ENCODE data around the gene FBXL7. TPM values are rescaled to one million over a fixed set of nuclear protein-coding genes. Genes with fewer than 3 reads are reported as not detected.

FBXL7 gene
- total and polyA plus RNA-seq, 2 experiments from 2014 or later: 3.2 to 7.5 TPM

DNA sequence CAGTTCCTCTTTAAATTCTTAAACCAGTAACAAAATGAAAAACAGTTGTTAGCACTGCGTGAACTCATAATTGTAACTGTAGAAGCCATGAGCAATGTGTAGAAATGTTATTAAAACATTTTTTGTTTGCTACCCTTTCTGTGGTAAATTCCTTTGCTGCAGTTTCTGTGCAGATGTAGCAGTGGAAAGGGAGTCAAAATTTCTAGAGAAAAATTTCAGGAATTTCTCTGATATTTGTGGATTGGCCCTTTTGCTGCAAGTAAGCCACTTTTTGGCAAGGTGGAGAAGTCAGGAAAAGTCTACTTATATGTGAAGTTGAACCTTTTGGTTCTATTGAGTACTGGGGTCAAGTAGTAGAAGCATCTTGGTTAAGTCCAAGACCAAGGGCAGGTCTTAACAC, 10.1 kb downstream of the FBXL7 start:
- Histone ChIP-seq H3K9ac (0 out of 2 replicates have a peak overlapping the region, but pooled peaks have one; percentile 19), H3K27ac (peak overlapping the region; percentile 29)

DNA sequence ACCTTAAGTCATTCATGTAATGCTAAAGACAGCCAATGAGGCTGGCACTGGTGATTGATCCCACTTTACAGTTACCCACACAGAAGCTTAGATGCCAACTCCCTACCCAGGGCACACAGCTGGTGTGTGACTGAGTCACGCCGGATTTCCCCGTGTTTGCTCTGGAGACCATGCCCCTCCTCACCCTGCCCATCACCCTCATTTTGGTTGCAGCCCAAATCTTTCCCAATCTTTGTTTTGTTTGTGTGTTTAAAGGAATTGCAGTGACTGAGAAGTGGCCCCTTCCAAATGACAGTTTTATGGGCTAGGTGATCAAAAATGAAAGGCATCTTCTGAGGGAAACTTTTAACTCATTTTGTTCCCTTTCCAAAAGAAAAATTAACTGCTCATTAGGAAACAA, 10.9 kb downstream of the FBXL7 start:
- Histone ChIP-seq H4K20me1 (ENCODE audit: insufficient read depth) (no peaks in the 10 kb centered on the region), H3F3A (ENCODE audit: insufficient read depth) (peaks cover 30% of the 10 kb centered on the region), H3K36me3 (ENCODE audit: low read depth) (no peaks in the 10 kb centered on the region), H3K4me1 (ENCODE audit: insufficient read depth) (peaks cover 32% of the 10 kb centered on the region), H3K9ac (no peak overlapping the region), H3K27ac (peak overlapping the region; percentile 29), H2AFZ (no peak overlapping the region), H3K27me3 (replicated peaks; ENCODE audit: insufficient read depth) (no peaks in the 10 kb centered on the region), H3K4me2 (ENCODE audit: unreplicated experiment) (peak overlapping the region; percentile 68), H3K9me3 (ENCODE audit: low read depth) (no peaks in the 10 kb centered on the region), H3K79me2 (ENCODE audit: insufficient read depth) (peaks cover 84% of the 10 kb centered on the region), H3K4me3 (peak overlapping the region; percentile 46), H3K9me2 (ENCODE audit: insufficient read depth) (no peaks in the 10 kb centered on the region)
- in situ Hi-C loops (cut with MboI): no loop called here
- no peak for TF ChIP-seq EZH2phosphoT487 (IDR thresholded peaks at IDR 0.05; ENCODE audit: insufficient read depth, low read depth)
- DNase-seq: peak; percentile 54
- WGBS, 2 experiments (ENCODE audit: low coverage in 1 of 2, low lambda C conversion rate in 2 of 2, missing lambda C conversion rate in 2 of 2): 0 to 5% methylated on average over 3 of the region's 3 CpGs

More for the DNA sequence above, 10.1 kb downstream of the FBXL7 start:
- Histone ChIP-seq H2AFZ (0 out of 2 replicates have a peak overlapping the region, but pooled peaks have one; percentile 7), H3K36me3 (ENCODE audit: low read depth) (no peaks in the 10 kb centered on the region), H3K9me3 (ENCODE audit: low read depth) (no peaks in the 10 kb centered on the region), H4K20me1 (ENCODE audit: insufficient read depth) (no peaks in the 10 kb centered on the region), H3K4me1 (ENCODE audit: insufficient read depth) (peaks cover 32% of the 10 kb centered on the region), H3K27me3 (replicated peaks; ENCODE audit: insufficient read depth) (no peaks in the 10 kb centered on the region), H3K9me2 (ENCODE audit: insufficient read depth) (no peaks in the 10 kb centered on the region), H3F3A (ENCODE audit: insufficient read depth) (peaks cover 30% of the 10 kb centered on the region), H3K79me2 (ENCODE audit: insufficient read depth) (peaks cover 84% of the 10 kb centered on the region), H3K4me2 (ENCODE audit: unreplicated experiment) (peak overlapping the region; percentile 68), H3K4me3 (peak overlapping the region; percentile 46)
- peak; percentile 71 for DNase-seq
- 0% methylated on average over 1 of the region's 1 CpG for WGBS, 2 experiments (ENCODE audit: low coverage in 1 of 2, low lambda C conversion rate in 2 of 2, missing lambda C conversion rate in 2 of 2)
- TF ChIP-seq EZH2 (IDR thresholded peaks at IDR 0.05; ENCODE audit: insufficient read depth, poor library complexity, severe bottlenecking): no peak
- no peak for TF ChIP-seq EZH2phosphoT487 (IDR thresholded peaks at IDR 0.05; ENCODE audit: insufficient read depth, low read depth)
- in situ Hi-C loops (cut with MboI): no loop called here

DNA sequence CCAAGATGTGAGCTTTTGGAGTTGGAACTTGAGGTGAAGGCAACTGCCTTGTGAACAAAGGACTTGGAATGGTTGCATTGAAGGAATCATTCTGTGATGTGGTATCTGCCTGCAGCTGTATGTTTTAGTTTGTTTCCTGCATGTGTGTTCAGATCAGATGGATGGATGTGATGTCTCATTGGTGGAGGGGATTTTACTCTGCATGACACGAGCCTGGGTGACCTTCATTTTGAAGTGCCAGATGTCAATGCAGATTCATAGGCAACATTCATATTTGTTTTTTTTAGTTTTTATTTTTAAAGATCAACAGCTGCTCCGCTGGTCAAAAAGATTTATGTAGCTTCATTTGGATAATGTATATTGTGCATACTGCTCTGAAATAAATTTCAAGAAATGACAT, 13.5 kb downstream of the FBXL7 start:
- no peak overlapping the region for H2AFZ ChIP-seq
- H4K20me1 ChIP-seq (ENCODE audit: insufficient read depth): no peaks in the 10 kb centered on the region
- no peak for TF ChIP-seq EZH2 (IDR thresholded peaks at IDR 0.05; ENCODE audit: insufficient read depth, poor library complexity, severe bottlenecking)
- TF ChIP-seq EZH2phosphoT487 (IDR thresholded peaks at IDR 0.05; ENCODE audit: insufficient read depth, low read depth): no peak
- H3K4me3 ChIP-seq: no peak overlapping the region
- no peak overlapping the region for H3K27ac ChIP-seq
- in situ Hi-C loops (cut with MboI): no loop called here
- no peaks in the 10 kb centered on the region for H3K27me3 ChIP-seq (replicated peaks; ENCODE audit: insufficient read depth)
- H3K4me2 ChIP-seq (ENCODE audit: unreplicated experiment): no peak overlapping the region
- no peaks in the 10 kb centered on the region for H3K36me3 ChIP-seq (ENCODE audit: low read depth)
- H3F3A ChIP-seq (ENCODE audit: insufficient read depth): peaks cover 30% of the 10 kb centered on the region
- H3K9me2 ChIP-seq (ENCODE audit: insufficient read depth): no peaks in the 10 kb centered on the region
- H3K9ac ChIP-seq: no peak overlapping the region
- DNase-seq: no peak
- WGBS, 2 experiments (ENCODE audit: low coverage in 1 of 2, low lambda C conversion rate in 2 of 2, missing lambda C conversion rate in 2 of 2): 96 to 98% methylated on average over 2 of the region's 2 CpGs
- H3K9me3 ChIP-seq (ENCODE audit: low read depth): no peaks in the 10 kb centered on the region
- peaks cover 32% of the 10 kb centered on the region for H3K4me1 ChIP-seq (ENCODE audit: insufficient read depth)
- H3K79me2 ChIP-seq (ENCODE audit: insufficient read depth): peaks cover 77% of the 10 kb centered on the region

DNA sequence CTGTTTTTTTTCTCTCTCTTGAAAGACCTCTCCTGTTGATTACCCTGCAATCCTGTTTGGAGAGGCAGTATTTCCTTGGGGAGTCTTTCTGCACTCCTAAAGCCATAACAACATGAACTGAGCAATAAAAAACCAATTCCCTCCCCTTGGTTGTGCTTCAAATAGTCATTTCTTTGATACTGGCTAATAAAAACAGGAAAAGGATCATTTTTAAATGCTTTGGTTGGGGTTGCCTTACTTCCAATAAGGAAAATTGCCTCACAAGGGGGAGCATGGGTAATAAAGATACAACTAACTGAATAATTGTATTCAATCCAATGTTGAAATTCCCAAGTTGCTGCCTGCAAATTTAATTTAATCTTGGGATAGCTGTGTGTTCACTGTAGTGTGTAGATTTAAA, 13.9 kb downstream of the FBXL7 start:
- H3K27me3 ChIP-seq (replicated peaks; ENCODE audit: insufficient read depth): no peaks in the 10 kb centered on the region
- H3K4me1 ChIP-seq (ENCODE audit: insufficient read depth): peaks cover 31% of the 10 kb centered on the region
- TF ChIP-seq EZH2 (IDR thresholded peaks at IDR 0.05; ENCODE audit: insufficient read depth, poor library complexity, severe bottlenecking) (no peak), EZH2phosphoT487 (IDR thresholded peaks at IDR 0.05; ENCODE audit: insufficient read depth, low read depth) (no peak)
- no peaks in the 10 kb centered on the region for H4K20me1 ChIP-seq (ENCODE audit: insufficient read depth)
- peaks cover 29% of the 10 kb centered on the region for H3F3A ChIP-seq (ENCODE audit: insufficient read depth)
- no peak for DNase-seq
- H3K27ac ChIP-seq: no peak overlapping the region
- no peak overlapping the region for H3K4me3 ChIP-seq
- no peaks in the 10 kb centered on the region for H3K9me2 ChIP-seq (ENCODE audit: insufficient read depth)
- no peaks in the 10 kb centered on the region for H3K9me3 ChIP-seq (ENCODE audit: low read depth)
- in situ Hi-C loops (cut with MboI): no loop called here
- no peak overlapping the region for H2AFZ ChIP-seq
- H3K4me2 ChIP-seq (ENCODE audit: unreplicated experiment): no peak overlapping the region
- no peaks in the 10 kb centered on the region for H3K36me3 ChIP-seq (ENCODE audit: low read depth)
- H3K9ac ChIP-seq: no peak overlapping the region
- peaks cover 77% of the 10 kb centered on the region for H3K79me2 ChIP-seq (ENCODE audit: insufficient read depth)

DNA sequence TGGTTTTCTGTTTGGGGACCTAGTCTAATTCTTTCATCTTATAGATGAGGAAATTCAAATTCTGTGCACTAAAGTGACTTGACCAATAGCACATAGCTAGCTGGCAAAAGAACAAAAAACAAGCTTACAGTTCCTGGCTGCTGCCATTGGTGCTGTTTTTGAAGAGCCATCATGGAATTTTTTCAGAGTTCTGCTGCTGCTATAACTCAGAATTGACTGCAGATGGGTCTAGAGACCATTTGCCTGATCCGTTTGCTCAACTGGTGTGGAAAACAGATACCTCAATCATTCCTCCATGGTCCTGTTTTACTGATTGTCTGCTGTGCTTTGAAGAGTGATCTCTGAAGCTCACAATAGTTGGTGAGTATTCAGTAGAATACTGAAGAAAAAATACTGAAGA, 15.2 kb downstream of the FBXL7 start:
- in situ Hi-C loops (cut with MboI): no loop called here
- Histone ChIP-seq H3K4me3 (no peak overlapping the region), H3K27me3 (replicated peaks; ENCODE audit: insufficient read depth) (no peaks in the 10 kb centered on the region), H3K9ac (no peak overlapping the region), H3K79me2 (ENCODE audit: insufficient read depth) (peaks cover 83% of the 10 kb centered on the region), H3K9me2 (ENCODE audit: insufficient read depth) (no peaks in the 10 kb centered on the region), H3K9me3 (ENCODE audit: low read depth) (no peaks in the 10 kb centered on the region), H3K36me3 (ENCODE audit: low read depth) (no peaks in the 10 kb centered on the region), H3K4me1 (ENCODE audit: insufficient read depth) (peaks cover 18% of the 10 kb centered on the region), H3F3A (ENCODE audit: insufficient read depth) (peaks cover 16% of the 10 kb centered on the region; the same call in 1 of the 2 replicates), H3K4me2 (ENCODE audit: unreplicated experiment) (no peak overlapping the region), H2AFZ (no peak overlapping the region), H4K20me1 (ENCODE audit: insufficient read depth) (no peaks in the 10 kb centered on the region), H3K27ac (no peak overlapping the region)
- WGBS, 2 experiments (ENCODE audit: low coverage in 1 of 2, low lambda C conversion rate in 2 of 2, missing lambda C conversion rate in 2 of 2): 73 to 76% methylated on average over 1 of the region's 1 CpG
- TF ChIP-seq EZH2 (IDR thresholded peaks at IDR 0.05; ENCODE audit: insufficient read depth, poor library complexity, severe bottlenecking): no peak
- TF ChIP-seq EZH2phosphoT487 (IDR thresholded peaks at IDR 0.05; ENCODE audit: insufficient read depth, low read depth): no peak
- no peak for DNase-seq

Data from GM23248 (cell line).